Stimulated activated CD8-positive, alpha-beta memory T cell treated with anti-CD3 and anti-CD28 coated beads, Interleukin-15, amount 100 ng/mL, for 1 hour (primary cell): Measurements from ENCODE around the gene PRRC2B.
"Not testable (repeated sequence)": the region's sequence is repeated elsewhere in the genome, so short reads cannot be mapped to it uniquely, and the experiment has no call there.

Experiments
- DNase-seq: peaks from one replicate; pipeline ENCODE4 v3.0.0-alpha.2; 2020; ENCODE audit warnings: low read depth

The PRRC2B gene

DNA sequence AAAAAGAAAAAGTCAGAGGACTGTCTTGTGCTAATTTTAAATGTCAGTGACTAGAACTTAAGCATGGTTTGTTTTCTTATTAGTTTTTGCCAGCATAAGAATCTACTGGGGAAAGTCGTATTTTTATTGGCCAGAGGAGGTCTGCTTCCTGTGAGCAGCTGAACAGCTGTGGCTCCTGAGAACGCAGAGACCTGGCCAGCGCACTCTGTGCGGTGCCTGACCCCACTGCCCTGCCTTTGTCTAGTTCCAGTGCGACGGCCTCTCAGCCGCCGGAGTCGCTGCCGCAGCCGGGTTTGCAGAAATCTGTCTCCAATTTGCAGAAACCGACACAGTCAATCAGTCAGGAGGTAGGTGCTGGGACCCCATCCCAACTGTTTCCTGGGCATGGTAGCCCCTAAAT is 42.5 kb downstream of the PRRC2B start:
- DNase-seq: no peak

DNA sequence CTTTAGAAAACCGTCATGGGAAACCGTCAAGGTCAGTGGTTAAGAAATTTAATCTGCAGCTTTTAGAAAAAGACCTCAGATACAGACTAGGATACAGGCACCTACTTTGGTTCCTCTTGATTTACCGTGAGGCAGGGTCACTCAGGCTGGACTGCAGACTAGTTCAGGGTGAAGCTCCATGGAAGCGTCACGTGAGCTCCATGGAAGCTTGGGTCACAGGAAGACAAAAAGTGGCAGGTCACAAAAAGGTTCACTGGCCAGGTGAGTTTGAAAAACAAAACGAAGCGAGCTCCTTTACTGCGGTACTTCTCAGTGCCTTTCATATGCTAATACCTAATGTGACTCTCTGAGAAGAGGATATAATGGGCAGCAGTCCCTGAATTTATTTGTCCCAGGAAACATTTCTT is 43.0 kb downstream of the PRRC2B start:
- DNase-seq: no peak

DNA sequence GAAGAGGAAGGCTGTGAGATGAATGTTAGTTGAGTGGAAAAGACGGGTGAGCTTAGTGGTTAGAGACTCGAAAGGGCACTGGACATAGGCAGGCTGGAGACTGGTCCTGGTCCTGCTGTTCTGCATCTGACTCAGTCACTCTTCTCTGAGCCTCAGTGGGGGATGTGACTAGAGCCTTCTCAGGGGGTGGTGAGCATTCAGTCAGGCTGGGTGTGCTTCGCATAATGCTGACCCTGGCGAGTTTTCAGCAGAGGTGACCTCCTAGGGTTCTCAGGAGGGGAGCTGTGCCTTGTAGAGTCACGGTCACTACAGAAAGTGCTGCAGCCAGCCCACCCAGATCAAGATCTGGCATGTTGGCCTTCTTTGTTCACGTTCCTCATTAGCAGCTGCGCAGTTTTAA is 44.3 kb downstream of the PRRC2B start:
- DNase-seq: no peak

DNA sequence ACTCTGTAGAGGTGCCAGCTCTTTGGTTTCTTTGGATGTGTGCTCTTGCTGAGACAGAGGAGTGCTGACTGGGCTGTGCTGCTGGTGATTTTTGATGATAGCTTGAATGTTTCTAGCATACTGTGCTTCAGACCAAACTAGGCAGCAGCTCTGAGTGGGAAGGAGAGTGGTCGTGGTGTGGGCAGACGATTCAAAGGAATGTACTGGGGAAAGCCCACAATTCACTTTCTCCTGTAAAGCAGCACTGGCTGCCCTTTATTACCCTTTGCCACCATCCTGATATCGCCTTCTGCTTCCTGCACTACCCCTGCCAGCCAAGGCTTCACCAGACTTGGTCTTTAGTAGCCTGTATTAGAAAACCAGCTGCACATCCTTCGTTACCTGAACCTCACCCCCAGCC is 45.3 kb downstream of the PRRC2B start:
- no peak for DNase-seq

DNA sequence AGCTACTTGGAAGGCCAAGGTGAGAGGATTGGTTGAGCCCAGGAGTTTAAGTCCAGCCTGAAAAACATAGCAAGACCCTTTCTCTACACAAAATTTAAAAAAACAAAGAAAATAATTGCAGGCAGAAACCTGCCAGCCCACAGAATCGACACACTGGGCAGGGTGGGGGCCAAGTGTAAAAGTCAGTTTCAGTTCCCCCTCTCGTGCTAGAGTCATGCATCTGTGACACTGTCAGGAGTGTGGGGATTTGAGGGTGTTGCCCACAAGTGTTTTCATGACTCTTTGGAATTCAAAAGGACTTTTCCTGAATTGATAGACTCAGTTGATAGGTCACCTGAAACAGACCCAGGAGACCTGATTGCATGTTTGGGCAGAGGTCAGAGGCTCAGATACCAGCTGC is 47.6 kb downstream of the PRRC2B start:
- DNase-seq: no peak

DNA sequence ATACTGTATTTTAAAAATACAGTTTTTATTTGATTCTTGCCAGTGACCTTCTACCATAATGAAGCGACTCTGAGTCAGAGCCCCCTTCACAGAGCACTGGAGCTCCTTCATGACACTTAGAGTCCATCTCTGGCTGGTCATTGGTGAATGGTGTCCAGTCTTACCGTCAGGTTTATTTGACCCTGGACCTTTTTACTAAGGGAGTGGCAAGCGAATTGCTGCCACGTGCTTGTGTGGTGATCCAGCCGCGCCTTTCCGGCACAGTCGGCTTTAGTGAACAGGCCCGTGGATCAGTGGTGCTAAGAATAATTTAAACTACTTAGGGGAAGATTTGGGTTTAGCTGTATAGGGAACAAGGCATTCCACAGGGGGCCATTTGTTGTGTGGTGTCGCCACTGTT is 48.5 kb downstream of the PRRC2B start:
- DNase-seq: no peak

DNA sequence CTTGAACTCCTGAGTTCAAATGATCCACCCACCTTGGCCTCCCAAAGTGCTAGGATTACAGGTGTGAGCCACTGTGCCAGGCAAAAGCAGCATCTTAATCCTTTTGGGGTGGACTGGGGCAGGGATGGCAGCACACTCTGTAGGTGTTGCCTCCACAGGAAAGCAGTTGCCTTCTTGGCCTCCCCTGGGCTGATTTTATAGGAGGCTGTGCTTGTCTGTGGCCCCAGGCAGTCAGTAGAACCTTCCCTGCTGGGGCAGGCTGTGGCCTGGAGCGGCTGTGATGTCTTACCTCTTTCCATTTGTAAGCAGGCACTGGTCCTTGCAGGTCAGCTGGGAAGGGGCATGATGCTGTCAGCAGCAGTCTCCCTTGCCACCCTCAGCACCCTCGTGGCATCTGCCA is 49.8 kb downstream of the PRRC2B start:
- no peak for DNase-seq

DNA sequence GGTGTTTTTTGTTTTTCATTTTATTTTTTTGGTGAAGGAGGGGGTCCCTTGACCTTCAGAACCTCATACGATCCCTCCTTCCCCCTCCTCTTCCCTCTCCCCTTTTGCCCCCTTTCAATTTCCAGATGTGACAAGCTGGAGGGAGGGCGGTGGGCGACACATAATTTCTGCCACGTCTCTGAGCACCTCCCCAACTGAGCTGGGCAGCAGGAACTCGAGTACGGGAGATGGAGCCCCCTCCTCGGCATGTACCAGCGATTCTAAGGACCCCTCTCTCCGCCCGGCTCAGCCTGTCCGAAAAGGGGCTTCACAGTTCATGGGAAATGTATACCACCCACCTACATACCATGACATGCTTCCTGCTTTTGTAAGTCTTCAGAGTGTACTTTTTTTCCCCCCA is 52.4 kb downstream of the PRRC2B start:
- DNase-seq: no peak

DNA sequence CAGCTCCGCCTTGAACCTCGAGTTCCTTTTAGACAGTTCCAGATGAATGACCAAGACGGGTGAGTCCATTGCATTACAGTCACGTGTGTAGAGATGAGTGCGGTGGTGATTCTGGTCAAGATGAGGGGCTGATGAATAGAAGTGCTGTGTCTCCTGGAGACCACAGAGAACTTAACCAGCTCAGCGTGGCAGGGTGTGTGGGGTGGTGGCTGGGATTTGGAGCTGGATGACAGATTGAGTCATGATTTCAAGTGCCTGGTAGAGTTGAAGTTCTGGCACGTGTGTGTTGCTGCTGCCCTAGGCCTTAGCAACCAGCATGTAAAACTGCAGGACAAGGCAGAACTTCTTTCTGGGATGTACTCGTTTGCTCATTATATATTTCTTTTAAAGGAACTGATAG is 53.3 kb downstream of the PRRC2B start:
- DNase-seq: no peak

DNA sequence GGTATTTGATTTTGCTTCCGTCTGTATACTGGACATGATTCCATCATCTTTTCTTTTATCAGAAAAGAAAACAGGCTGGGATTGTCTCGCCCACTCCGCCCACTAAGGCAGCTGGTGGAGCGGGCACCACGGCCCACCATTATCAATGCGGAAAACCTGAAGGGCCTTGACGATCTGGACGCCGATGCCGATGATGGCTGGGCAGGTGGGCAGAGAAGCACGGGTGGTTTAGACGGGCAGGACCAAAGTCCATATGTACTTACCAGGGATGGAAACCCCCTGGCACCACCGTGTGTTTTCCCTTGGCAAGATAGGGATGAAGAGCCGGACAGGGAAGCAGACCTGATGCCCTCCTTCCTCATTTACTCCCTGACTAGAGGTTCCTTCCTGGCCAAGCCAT is 53.7 kb downstream of the PRRC2B start:
- no peak for DNase-seq

DNA sequence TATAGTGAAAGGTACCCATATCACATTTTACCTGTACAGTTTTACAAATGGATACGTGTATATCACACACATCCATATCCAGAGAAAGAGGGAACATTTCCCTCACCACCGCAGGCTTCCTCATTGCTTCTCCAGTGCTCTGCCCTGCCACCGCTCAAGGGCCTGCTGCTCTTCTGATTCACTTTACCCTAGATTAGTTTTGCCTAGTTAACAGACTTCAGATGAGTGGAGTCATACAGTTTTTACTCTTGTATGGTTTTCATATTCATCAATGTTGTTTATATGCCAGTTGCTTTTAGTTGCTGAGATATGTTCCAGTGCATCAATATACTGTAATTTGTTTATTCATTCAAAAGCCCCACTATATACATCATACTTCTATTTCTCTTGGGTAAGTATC is 54.9 kb downstream of the PRRC2B start:
- DNase-seq: no peak

DNA sequence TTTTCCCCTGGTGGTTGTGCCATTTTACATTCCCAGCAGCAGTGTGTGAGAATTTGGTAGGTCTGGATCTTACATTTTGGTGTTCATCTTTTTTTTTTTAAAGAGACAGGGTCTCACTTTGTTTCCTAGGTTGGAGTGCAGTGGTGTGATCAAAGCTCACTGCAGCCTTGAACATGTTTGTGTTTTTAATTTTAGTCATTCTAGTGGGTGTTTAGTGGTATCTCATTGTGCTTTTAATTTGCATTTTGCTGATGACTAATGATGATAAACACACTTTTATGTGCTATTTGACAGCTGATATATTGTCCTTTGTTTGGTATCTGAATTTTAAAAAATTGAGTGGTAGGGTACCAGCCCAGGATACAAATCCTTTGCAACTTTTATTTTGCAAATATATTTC is 55.4 kb downstream of the PRRC2B start:
- DNase-seq: no peak

DNA sequence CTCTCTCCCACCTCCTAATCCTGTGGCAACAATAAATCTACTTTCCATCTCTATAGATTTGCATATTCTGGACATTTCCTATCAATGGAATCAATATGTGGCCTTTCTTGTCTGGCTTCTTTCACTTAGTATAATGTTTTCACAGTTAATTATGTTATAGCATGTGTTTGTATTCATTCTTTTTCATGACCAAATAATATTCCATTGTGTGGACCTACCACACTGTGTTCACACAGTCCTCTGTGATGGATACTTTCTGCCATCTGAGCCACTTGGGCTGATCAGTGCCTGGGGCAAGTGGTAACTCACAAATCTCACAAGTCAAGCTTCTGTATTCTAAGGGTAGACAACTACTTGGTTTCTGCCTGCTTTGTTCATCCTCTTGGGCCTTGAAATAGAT is 60.1 kb downstream of the PRRC2B start:
- DNase-seq: no peak

DNA sequence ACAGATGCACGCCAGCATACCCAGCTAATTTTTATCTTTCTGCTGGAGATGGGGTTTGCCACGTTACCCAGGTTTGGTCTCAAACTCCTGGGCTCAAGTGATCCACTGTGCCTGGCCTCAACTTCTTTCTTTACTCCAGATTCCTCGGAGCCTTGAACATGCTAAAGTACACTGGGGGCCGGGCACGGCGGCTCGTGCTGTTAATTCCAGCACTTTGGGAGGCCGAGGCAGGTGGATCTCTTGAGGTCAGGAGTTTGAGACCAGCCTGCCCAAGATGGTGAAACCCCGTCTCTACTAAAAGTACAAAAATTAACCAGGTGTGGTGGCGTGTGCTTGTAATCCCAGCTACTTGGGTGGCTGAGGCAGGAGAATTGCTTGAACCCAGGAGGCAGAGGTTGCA is 61.8 kb downstream of the PRRC2B start:
- not testable (repeated sequence) for DNase-seq

DNA sequence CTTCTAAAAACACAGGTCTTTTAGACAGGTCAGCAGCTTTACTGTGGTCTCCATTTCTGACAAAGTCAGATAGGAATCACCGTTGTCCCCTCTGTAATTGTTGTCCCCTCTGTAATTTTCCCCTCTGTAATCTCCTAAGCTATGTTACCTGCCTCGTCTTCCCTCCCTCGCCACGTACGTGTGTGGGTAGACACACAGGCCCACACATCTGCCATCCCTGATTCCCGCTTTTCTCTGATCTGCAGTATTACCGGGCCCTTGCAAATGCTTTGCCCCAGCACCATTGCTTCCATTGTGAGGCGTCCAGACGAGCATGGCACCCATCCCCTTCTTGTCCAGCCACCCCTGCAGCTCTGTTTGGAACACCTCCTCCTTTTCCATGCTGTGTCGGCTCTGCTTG is 63.9 kb downstream of the PRRC2B start:
- no peak for DNase-seq

DNA sequence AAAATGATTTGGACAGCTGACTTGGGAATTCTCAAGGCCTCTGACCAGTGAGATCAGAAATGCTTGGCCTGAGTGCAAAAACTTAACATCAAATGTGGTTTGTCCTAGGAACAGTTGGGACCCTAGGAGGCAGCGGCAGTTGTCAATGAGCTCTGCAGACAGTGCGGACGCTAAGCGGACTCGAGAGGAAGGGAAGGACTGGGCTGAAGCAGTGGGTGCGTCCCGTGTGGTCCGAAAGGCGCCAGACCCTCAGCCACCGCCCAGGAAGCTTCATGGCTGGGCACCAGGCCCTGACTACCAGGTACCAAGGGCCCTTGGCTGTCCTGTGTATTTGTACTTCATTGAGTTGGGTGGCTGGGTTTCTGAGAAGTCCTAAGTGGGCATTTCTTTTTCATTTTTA is 65.2 kb downstream of the PRRC2B start:
- no peak for DNase-seq

DNA sequence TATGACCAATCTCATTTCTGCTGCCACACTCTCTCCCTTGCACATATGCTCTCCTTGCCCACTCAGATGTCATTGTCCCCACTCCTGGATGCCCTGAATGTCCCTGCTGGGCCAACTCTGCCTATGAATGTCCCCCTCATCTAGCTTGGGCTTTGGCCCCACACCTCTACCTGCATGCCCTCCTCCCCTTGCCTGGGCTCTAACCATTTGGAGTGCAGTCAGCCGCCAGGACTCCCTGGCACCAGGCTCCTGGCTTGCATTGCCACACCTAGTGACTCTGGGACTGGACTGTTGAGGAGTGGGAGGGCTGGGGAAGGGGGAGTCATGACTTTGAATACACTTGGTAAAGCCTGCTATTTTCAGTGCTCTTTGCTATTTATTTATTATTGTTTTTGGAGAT is 67.3 kb downstream of the PRRC2B start:
- DNase-seq: no peak

DNA sequence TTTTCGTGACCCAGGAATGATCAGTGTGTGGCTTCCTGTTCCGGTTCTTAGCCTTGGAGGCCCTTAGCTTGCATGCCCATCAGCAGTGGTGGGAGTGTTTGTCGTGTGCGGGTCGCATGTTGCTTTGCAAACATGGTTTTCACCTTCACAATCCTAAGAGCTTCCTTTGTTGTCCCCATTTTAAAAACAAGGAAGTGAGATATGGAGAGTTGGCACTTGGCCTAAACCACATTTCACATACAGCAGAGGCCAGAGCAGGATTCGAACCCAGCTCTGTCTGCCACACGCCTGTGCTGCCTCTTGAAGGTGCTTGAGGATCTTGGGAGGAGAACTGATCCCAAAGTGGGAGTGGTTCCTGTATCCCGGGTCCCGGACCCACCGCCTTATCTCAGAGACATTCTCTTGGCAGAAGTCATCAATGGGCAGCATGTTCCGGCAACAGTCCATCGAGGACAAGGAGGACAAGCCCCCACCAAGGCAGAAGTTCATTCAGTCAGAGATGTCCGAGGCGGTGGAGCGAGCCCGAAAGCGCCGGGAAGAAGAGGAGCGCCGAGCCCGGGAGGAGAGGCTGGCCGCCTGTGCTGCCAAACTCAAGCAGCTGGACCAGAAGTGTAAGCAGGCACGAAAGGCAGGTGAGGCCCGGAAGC is 70.6 kb downstream of the PRRC2B start:
- DNase-seq: no peak

DNA sequence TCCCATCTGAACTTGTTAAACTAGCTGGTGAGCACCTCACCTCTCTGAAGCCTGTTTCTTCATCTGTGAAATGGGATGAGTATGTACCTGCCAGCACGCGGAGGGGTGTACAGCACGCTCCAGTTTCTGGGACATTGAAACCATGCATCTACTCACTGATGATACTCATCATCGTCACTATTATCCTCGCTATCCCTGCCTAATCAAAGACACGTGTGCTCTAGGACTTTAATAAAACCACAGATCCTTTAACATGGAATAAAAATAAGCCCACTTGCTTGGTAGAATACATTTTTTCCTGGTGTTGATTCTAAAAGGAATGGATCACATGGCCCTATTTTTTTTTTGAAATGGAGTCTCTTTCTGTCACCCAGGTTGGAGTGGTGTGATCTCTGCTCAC is 71.5 kb downstream of the PRRC2B start:
- DNase-seq: no peak

DNA sequence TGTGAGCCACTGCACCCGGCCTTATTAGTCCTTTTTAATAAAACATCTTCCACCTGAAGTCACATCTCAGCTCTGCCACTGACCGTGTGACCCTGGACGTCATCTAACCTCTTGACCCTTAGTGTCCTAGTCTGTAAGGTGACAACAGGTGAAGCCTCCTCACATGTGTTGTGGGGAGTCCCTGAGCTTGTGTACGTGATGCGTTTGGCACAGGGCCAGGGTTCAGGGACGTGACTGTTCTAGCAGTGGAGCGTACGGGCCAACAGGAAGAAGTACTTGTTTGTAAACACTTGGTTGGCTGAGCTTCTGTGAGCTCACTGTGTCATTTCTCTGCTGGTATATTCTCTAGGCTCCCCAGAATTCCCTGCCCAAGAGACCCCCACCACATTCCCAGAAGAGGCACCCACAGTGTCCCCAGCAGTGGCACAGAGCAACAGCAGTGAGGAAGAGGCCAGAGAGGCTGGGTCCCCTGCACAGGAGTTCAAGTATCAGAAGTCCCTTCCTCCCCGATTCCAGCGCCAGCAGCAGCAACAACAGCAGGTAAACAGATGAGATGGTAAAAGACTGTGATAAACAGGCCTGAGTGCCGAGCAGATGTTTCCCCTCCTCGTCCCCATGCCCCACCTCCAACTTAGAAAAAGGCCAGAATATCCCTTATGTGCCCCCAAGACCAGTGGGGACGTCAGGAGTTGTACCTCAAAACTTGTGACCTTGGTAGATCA is 73.5 kb downstream of the PRRC2B start:
- no peak for DNase-seq

DNA sequence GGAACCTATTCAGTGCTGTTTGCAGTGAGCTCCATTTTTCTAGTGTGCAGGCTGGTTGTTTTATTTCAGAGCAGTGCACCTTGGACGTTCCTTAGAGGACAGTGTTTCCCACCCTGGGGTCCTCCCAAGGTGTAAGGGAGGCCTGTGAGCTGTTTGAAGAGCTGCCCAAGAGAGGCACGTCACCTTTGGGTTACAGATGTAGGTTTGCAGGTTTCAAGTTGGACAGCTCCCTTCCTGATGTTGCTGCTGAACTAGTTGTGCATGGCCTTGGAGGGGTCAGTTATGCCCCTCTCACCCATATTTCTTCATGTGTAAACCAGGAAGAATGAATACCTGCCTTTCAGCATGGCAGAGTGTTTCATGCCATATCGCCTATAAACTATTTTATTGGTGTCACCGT is 74.1 kb downstream of the PRRC2B start:
- DNase-seq: no peak

DNA sequence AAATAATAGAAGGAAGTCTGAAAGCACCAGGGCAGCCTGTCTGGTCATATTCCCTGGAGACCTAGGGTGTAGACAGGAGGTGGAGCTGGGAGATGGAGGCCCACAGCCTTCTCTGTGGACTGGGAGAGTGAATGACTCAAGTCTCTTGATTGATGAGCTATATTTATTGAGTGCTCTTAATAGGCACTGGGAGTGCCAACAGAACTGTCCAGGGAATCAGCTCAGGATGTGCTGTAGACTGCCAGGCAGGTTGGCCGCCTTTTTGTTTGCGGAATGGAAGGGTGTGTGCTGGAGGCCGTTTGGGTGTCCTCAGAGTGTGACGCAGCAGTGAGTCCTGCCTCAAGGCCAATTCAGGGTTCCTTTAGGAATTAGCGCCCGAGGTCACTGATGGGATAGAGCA is 75.5 kb downstream of the PRRC2B start:
- no peak for DNase-seq

DNA sequence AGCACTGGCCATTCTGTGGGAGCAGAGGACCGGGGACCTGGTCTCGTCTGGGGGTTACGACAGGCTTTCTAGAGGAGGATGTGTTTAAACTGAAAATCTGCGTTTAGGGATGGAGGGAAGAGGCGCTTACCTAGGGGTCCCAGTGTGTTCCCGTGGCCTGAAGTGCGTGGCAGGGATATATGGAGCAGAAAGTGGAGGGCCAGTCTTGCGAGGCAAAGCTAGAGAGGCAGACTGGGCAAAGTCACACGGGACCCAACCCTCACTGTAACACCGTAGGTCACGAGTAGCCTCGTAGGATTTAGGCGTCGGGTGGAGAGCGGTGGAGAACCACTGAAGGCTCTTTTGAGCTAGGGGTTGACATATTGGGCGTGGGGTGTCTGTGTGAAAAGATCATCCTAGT is 76.1 kb downstream of the PRRC2B start:
- no peak for DNase-seq

DNA sequence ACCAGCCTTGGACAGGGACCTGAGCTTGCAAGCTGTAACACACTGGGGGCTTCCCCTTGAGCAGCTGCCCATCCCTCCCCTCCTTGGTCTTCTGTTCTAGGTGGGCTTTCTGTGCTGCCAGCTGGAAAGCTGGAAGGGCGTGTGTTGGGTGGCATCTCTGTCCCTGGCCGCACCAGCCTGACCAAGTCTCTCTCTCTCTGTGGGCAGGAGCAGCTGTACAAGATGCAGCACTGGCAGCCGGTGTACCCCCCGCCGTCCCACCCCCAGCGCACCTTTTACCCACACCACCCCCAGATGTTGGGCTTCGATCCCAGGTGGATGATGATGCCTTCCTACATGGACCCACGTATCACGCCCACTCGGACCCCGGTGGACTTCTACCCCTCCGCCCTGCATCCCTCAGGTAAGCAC is 76.7 kb downstream of the PRRC2B start:
- no peak for DNase-seq
